GM12891 (cell line): ENCODE results near the gene CEACAM20.

ENCODE experiments used
- PAX5 ChIP-seq: IDR thresholded peaks from 2 replicates; pipeline ENCODE4 v1.6.1; 2011; ENCODE audit warnings: low read length, moderate library complexity, mild to moderate bottlenecking; ENCODE audit not compliant: insufficient read depth, severe bottlenecking
- POLR2A ChIP-seq: IDR thresholded peaks from 2 replicates; pipeline ENCODE4 v1.6.1; 2011; ENCODE audit warnings: low read depth, low read length, control low read depth
- POLR2AphosphoS5 ChIP-seq: IDR thresholded peaks from 2 replicates; pipeline ENCODE4 v1.6.1; 2011; ENCODE audit warnings: low read depth, low read length, control low read depth
- POU2F2 ChIP-seq: IDR thresholded peaks from 2 replicates; pipeline ENCODE4 v1.6.1; 2011; ENCODE audit warnings: low read depth, mild to moderate bottlenecking, control low read depth, low read length, moderate library complexity
- SPI1 ChIP-seq: IDR thresholded peaks from 2 replicates; pipeline ENCODE4 v1.6.1; 2011; ENCODE audit warnings: low read depth, low read length, control low read depth
- TAF1 ChIP-seq: IDR thresholded peaks from 2 replicates; pipeline ENCODE4 v1.6.1; 2011; ENCODE audit warnings: low read depth, low read length, control low read depth

DNA sequence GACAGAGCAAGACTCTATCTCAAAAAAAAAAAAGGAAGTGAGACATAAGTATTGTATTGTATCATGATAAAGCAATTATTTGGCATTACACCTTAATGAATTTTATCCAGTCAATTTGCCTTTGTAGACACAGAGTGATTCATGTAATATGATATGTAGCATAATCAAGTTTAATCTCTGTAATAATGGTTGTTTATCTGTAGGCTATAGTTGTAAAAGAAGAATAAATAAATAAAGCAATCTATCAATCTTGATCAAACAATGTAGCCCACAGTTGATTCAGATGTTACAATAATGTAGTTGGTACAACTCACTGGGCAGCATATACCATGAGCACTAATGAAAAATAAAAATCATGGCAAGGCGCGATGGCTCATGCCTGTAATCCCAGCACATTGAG is 28.5 kb upstream of the CEACAM20 start:
- no peak for TF ChIP-seq TAF1
- TF ChIP-seq POLR2A, result no peak
- no peak for TF ChIP-seq POLR2AphosphoS5
- no peak for TF ChIP-seq POU2F2
- TF ChIP-seq SPI1, result no peak
- TF ChIP-seq PAX5, result no peak
